GM12873 (cell line): Measurements from ENCODE around the gene MANSC1.

Experiments used
- CTCF ChIP-seq: IDR thresholded peaks from 2 replicates; pipeline ENCODE4 v1.5.1; 2012; ENCODE audit warnings: low read depth, mild to moderate bottlenecking, moderate library complexity, low read length, control low read depth; ENCODE audit not compliant: insufficient read depth; ENCODE audit errors: missing control alignments

MANSC1 gene

DNA sequence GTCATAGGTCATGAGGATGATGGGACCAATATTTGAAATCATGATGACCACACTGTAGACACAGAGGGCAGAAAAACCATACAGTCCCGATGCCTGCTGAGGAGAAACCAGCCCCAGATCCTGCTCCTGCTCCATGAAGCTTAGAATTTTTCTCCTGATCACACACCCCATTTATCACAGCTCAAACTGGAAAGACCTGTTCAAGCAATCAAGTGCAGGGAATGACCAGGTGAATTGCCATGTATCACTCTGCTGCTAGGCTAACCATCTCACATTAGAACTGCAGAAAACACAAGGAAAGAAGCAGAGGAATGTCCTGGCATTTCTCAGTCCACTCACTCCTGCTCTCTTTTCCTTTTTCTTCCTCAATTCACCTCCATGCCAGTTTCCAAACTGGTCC is 18.1 kb downstream of the MANSC1 start:
- no peak for TF ChIP-seq CTCF

DNA sequence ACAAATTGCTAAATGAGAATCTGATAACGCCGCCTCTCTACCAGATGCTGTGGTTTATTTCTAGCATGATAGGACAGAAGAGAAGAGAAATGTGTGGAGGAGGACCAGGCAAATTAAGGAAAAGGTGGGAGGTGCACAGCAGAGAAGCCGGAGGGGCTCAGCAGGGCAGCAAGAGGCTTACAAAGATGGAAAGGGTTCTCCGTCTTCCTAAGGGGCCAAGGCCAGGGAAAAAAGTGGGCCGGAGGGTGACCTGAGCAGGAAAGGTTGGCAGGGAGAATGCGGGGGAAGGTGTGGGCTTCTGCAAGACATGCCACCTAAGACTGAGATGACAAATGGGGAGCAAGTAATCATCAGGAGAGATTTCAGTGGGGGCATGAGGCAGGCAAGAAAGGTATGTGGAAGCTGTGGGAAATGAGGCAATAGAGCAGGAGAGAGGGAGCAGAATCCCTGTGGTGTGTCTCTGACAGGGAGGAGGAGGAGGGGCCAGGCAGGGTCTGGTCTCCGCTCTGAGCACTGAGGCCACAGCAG is 18.7 kb downstream of the MANSC1 start:
- no peak for TF ChIP-seq CTCF

DNA sequence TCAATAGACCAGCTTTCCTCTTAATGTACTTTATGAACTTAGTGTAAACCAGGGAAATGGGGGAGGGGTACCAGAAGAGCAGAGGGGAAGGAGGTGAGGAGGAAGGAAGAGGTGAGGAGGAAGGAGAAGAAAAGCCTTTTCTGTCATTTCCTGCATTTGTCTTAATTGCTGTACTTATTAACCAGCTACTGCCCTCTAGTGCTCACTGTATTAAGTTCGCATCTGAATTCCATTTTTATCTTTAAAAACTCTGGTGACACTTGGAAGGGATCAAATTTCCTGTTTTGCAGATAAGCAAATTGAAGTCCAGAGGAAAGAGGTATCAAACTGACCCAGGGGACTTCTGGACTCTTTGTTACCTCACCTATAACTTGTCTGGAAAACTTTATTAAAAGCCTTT is 22.2 kb downstream of the MANSC1 start:
- peak; percentile 72 for TF ChIP-seq CTCF

- no peak for TF ChIP-seq CTCF
Measured at GRCh38 chr12:12326262-12326661, 23.8 kb downstream of the MANSC1 start.

DNA sequence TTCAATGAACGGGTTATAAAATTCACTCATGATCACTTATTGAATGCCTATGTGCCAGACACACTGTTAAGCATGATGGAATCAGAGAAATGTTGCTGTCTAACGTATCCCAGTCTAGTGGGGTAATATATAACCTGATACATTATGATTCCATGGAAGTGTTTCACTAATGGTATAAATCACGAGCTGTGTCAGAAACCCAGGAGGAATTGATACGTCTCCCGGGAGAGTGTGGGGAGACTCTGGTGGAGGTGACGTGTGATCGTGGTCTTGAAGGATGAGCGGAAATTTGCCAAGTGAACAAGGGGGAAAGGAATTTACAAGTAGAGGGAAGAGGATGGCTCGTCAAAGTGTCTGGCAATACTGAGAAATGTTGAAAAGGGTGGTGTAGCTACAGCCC is 26.5 kb downstream of the MANSC1 start:
- TF ChIP-seq CTCF: no peak

DNA sequence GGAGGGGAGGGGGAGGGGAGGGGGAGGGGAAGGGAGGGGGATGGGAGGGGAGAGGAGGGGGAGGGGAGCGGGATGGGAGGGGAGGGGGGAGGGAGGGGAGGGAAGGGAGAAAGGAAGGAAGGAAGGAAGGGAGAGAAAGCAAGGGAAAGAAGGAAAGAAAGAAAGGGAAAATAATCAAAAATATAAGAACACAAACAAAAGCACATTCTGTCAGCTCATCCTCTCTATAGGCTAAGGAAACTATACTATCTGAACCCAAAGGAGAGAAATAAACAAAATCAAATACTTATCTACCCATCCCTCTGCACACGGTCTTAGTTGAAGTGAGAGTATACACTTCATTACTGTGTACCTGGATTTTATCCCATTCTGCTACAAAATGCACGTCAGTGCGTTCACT is 26.9 kb downstream of the MANSC1 start:
- TF ChIP-seq CTCF: no peak

GRCh38 chr12:12319451-12320183 is 30.4 kb downstream of the MANSC1 start:
- no peak for TF ChIP-seq CTCF
